ENCODE data around the gene OAS2.

OAS2 gene, protein sequence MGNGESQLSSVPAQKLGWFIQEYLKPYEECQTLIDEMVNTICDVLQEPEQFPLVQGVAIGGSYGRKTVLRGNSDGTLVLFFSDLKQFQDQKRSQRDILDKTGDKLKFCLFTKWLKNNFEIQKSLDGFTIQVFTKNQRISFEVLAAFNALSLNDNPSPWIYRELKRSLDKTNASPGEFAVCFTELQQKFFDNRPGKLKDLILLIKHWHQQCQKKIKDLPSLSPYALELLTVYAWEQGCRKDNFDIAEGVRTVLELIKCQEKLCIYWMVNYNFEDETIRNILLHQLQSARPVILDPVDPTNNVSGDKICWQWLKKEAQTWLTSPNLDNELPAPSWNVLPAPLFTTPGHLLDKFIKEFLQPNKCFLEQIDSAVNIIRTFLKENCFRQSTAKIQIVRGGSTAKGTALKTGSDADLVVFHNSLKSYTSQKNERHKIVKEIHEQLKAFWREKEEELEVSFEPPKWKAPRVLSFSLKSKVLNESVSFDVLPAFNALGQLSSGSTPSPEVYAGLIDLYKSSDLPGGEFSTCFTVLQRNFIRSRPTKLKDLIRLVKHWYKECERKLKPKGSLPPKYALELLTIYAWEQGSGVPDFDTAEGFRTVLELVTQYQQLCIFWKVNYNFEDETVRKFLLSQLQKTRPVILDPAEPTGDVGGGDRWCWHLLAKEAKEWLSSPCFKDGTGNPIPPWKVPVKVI

DNA sequence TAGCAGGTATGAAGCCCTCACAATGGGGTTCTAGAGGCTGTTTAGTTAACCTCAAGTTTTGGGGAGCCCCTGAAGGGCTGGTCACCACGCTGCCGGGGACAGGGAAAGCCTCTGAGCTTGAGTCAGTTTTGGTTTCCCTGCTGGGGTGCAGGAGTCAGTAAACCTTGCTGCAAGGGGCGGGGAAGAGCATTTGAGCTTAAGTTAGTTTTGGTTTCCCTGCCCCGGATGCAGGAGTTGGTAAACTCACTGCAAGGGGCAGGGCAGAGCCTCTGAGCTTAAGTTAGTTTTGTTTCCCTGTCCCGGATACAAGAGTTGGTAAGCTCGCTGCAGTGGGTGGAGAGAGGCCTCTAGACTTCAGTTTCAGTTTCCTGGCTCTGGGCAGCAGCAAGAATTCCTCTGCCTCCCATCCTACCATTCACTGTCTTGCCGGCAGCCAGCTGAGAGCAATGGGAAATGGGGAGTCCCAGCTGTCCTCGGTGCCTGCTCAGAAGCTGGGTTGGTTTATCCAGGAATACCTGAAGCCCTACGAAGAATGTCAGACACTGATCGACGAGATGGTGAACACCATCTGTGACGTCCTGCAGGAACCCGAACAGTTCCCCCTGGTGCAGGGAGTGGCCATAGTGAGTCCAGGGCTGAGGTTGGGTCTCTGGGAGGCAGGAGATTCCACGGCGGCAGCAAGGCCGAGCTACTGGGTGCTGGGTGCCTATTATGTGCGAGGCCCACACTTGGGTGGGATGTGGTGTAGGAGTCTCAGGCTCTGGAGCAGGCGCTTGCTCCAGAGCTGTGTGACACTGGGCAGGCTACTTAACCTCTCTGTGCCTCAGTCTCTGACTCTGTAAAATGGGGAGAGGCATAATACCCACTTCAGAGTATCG is at the start of gene OAS2:
Gene OAS2 (plus strand): TSS at position 357 of the 878 bp plus-strand sequence. CDS start 90 bp downstream, at position 447.
- no peak for DNase-seq

DNA sequence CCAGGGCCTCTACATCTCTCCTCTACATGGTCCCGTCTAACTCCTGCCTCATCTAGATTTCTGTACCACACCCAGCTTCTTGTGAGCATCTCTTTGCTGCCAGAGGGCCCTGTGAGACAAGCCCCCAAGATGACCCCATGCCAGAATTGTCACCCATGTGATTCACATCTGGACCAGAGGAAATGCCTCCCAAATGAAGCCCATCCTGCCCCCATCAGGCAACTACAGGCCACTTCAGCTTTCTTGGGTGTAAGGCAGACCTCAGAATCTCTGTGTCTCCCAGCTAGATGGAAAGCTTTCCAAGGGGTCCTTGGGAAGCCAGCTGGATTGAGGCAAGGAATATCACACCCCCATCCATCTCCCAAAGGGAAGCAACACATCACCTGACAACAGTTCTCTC is 49.3 kb upstream of the OAS2 start:
- DNase-seq: no peak

DNA sequence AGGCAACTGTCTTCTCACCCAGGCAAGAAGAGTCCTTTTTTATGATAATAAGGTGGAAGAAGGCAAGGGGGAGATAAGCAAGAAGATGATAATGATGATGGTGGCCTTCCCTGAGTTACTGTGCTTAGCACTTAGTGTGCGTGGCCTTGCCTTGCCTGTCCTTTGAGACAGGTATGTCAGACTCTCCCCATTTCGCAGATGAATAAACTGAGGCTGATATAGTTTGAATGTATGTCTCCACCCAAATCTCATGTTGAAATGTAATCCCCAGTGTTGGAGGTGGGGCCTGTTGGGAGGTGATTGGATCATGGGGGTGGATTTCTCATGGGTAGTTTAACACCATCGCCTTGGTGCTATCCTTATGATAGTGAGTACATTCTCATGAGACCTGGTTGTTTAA is 48.6 kb upstream of the OAS2 start:
- DNase-seq: no peak

DNA sequence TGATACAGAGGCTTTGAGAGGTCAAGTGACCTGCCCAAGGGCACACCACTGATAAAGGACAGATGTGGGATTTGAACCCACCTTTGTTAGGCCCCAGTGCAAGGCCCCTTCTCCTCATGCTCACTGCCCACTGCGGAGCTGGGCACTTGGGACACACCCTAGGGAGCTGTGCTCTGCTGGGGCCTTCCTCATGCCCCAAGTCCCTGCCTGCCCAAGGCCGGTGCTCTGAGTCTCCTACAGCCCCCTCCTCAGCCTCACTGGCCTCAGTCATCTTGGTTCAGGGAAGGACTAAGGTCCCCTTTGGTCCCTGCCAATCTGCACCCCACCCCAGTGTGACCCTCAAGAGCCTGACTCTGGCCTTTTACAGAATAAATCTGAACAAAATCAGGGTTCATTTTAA is 48.0 kb upstream of the OAS2 start:
- DNase-seq: no peak

DNA sequence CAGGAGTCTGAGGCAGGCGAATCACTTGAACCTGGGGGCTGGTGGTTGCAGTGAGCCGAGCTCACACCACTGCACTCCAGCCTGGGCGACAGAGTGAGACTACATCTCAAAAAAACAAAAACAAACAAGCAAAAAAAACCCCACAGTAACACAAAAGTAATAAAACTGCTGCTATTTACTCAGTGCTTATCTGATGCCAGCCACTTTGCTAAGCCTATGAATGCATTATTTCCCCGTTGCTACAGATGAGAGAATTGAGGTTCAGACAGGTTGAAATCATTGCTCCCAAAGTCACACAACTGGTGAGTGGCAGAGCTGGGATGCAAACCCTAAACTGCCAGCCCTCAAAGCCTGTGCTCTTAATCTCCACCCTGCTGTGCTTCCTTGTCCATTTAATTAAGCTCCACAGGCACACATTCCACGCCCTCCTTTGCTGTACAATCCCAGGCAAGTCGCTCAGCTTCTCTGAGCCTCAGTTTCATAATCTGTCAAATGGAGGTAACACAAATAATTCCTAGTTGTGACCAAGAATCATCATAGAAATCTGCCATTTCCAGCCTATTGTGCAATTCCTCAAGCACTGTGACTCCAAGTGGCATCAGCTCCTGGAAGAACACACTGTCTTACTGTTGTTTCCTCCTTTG is 45.7 kb upstream of the OAS2 start:
- no peak for DNase-seq

DNA sequence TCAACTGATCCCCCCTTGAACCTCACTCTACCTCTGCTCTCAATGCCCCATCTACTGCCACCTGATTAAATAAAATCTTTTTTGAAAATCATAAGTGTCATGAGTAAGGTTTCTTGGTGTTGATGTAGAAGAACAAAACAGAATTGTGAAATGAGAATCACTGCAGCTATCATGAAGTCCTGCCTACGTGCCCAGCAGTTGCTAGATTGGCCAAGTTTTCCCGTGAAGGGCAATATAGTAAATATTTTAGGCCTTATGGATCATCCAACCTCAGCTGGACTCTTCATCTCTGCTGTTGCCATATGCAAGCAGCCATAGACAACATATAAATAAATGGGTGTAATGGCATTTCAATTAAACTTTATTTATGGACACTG is 45.2 kb upstream of the OAS2 start:
- no peak for DNase-seq

DNA sequence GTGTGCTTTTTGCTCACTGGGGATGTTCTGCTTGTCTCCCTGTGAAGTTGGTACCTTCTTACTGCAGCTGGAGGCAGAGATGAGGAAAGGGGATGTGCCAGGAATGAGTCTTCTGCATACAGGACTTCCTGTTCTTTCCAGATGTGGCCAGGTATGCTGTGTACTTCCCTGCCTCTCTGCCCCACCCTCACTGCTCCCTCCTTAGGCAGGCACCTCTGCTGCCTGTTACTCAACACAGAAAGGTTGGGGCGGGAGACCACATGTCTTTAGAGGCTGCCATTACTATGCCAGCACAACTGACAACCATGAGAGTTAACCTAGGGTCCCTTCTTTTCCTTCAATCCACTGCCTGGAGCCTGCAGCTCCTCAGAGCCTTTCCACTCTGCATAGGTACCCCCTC is 42.1 kb upstream of the OAS2 start:
- no peak for DNase-seq

DNA sequence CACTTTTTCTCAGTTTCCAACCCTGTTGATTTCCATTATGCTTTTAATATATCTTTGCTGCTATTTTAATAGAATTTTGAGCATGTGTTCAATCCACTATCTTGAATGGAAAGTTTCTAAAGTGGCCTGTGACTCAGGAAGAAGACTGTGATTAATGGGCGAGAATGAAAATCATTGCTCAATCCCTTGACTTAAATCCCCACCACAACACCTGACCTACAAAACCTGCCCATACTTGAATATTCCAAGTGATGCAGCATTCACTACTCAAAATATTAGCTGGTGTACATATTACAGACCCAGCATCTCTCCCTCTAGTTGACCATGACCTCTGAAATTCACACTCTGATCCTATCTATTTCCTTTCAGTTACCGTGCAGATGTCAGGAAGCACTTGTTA is 41.4 kb upstream of the OAS2 start:
- DNase-seq: no peak

DNA sequence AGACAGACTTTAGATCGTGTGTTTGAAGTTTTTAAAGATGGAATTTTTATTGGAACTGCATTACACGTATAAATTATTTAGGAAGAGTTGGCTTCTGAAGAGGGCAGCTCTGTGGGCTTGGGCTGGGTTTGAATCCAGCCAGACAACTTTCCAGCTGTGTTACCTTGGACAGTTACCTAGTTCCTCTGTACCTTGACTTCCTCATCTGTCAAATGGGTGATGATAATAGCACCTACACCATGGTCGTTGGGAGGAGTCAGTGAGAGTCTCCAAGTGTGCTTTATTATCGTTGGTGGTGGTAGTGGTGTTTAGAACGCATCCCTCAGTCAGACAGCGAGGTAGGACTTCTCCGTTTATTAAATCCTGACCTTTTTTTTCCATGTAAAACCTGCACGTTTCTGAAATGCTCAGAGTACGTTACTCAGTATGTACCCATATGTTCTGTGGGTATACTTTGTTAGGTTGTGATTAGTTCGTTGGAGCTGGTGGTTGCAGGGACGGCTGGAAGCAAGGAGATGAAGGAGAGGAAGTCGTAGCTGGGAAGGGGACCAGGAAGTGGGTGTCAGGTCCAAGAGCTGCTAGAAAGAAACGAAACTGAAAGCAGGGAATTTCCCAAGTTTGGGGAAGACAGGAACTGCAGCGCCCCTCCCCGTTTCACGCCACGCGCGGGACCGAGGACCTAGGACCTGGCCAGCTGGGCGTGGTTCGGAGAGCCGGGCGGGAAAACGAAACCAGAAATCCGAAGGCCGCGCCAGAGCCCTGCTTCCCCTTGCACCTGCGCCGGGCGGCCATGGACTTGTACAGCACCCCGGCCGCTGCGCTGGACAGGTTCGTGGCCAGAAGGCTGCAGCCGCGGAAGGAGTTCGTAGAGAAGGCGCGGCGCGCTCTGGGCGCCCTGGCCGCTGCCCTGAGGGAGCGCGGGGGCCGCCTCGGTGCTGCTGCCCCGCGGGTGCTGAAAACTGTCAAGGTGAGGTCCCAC is 40.3 kb upstream of the OAS2 start, which contains the start of gene OAS3:
Gene OAS3 (plus strand): TSS at position 734 of the 979 bp plus-strand sequence. CDS start 57 bp downstream, at position 791.
- peak; percentile 44 for DNase-seq

DNA sequence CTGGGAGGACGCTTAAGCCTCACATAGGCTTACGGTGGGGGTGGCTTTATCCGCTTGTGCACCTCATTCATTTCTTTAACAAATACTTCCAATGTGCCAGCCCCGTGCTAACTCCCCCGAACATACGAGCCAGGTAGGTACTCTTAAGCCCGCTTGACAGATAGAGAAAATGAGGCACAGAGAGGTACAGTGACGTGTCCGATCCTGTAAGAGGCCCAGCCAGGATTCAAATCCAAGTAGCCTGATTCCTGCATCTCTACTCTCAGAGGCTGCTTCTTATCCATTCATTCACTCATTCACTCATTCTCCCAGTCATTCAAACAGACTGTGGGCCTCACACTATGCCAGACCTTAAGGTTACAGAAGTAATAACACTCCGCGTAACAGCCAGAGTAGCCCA is 39.6 kb upstream of the OAS2 start:
- no peak for DNase-seq

DNA sequence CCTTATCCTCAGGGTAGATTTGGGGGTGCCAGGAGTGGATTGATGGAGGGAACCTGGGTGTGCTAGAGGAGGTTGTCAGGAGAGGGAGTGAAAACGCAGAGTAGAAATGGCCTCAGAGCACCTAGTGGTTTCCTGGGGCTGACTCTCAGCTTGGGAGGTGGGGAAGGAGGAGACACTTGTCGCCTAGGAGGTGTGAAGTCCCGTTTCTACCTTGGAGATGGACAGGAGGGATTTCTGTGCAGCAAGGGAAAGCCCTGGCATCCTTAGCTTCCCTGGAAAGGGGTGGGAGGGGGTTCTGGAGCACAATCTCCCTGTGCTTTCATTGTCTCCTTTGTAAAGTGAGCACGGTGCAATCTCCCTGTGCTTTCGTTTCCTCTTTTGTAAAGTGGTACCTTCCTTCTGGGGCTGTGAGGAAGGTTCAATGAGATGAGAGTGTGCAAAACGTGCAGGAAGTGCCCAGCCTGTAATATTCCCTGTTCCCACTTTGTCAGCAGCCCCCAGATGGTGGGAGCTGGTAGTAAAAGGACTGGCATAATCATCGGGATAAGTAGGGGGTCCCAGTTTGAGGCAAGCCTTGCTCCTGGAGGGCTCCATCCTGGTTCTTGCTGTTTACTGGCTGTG is 38.4 kb upstream of the OAS2 start:
- DNase-seq: no peak

DNA sequence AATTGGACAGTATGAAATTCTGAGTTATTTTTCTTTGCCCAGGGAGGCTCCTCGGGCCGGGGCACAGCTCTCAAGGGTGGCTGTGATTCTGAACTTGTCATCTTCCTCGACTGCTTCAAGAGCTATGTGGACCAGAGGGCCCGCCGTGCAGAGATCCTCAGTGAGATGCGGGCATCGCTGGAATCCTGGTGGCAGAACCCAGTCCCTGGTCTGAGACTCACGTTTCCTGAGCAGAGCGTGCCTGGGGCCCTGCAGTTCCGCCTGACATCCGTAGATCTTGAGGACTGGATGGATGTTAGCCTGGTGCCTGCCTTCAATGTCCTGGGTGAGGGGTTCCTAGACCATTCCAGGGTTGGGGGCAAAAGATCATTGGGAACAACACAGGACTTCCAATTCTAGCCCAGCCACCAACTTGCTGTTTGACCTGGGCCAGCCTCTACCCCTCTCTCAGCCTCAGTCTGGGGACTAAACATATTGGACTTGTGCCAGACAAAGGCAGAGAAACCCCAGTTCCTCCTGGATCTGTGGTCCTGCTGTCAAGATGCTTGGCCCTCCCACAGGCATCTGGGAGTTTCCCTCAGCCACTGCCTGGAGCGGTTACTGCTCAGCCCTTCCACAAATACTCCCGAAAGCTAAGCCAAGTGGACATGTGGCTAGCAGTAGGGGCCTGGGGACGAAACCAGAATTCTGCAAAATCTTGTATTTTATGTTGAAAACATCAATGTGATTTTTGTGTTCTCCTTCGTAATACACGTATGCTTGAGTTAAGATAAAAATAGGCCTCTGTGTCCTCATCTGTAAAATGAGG is 36.6 kb upstream of the OAS2 start:
- DNase-seq: no peak

DNA sequence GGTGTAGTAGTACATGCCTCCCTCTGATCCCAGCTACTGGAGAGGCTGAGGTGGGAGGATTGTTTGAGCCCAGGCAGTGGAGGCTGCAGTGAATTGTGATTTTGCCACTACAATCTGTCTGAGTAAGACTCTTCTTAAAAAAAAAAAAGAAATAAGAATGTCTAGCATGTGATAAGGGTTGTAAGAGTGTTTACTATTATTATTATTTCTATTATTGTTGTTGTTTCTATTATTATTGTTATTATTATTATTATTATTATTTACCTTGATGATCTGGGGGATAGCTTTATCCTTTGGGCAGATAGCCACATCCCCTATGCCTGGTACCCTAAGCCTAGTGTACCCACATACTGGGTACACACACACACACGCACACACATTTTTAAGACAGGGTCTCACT is 35.7 kb upstream of the OAS2 start:
- DNase-seq: no peak

DNA sequence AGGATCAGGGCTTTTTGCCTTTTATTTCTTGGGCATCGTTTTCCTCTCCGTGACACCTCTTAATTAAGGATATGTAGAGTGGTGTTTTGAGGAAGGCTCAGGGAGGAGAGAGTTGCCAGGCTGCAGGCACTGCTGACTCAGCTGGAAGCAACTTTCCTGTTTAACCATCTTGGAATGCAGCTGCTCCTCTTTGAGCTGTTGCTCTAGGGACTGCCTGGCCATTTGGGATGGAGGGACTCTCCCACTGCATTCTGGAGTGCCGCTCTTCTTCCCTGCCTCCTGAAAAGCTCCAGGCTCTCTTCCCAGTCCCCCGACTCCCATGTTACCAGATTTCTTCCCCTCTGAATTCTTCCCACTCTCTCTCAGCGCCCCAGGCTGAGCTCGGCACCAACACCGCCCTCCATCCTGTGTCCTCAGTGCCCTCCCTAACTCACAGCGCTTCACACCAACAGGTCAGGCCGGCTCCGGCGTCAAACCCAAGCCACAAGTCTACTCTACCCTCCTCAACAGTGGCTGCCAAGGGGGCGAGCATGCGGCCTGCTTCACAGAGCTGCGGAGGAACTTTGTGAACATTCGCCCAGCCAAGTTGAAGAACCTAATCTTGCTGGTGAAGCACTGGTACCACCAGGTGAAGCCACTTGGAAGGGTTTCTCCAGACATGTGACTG is 34.2 kb upstream of the OAS2 start:
- DNase-seq: no peak

DNA sequence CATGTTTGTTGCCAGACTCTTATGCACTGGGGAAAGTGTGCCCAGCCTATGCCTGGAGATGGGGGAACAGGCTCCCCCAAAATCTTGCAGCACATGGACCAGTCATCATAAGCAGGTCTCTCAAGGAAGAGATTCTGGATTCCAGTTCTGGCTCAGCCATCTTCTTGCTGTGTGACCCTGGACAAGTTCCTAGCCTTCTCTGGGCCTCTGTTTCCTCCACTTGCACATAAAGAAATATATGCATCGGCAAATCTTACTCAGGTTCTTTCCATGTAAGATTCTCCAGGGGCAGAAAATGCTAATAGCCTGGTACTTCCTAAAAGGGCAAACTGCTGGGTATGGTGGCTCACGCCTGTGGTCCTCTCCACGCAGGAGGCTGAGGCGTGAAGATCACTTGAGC is 32.8 kb upstream of the OAS2 start:
- DNase-seq: no peak

DNA sequence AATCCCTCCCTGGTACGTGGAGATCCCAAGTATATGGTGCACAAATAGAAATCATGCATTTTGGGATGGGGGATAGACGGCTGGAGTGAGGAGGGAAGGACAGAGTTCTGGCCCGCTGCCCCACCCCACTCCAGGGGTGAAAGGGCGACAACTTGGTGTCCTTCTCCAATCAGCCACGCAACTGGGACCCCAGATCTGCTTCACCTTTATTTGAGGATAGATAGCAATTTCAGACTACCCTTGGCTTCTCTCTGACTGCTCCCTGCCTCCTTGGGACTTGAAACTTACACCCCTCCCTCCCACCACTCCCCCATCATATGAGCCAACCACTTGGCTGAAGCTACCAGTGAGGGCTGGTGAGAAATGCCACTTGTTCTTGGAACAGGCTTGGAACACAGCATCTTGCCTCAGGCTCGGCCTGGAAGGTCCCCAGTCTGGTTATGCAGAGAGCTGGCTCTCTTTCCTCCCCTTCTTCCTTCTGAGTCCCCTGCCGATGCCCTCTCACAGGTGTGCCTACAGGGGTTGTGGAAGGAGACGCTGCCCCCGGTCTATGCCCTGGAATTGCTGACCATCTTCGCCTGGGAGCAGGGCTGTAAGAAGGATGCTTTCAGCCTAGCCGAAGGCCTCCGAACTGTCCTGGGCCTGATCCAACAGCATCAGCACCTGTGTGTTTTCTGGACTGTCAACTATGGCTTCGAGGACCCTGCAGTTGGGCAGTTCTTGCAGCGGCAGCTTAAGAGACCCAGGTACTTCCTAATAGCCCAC is 31.9 kb upstream of the OAS2 start:
- no peak for DNase-seq

DNA sequence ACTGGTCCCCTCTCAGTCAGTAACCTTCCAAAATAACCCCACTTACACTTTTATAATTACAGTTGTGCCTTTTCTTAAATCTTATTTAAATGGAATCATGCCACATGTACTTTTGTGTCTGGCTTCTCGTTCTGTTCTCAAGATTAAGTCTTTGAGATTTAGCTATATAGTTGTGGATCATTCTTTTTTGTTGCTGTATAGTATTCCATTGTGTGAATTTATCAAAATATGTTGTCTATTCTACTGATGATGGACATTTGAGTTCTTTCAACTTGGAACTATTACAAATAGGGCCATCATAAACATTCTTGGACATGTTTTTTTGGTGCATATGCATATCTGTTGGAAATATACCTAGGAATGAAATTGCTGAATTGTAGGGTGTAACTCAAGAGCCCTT is 31.0 kb upstream of the OAS2 start:
- no peak for DNase-seq

DNA sequence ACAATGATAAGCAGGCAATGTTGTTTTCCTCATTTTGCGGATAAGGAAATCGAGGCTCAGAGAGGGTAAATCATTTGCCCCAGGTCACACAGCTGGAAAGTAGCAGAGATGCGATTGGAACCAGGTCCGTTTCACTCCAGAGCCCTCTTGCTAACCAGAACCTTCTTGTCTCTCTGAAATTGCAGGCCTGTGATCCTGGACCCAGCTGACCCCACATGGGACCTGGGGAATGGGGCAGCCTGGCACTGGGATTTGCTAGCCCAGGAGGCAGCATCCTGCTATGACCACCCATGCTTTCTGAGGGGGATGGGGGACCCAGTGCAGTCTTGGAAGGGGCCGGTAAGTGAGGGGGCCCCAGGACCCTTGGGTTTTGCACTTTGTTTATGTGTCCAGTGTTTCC is 30.6 kb upstream of the OAS2 start:
- DNase-seq: no peak

DNA sequence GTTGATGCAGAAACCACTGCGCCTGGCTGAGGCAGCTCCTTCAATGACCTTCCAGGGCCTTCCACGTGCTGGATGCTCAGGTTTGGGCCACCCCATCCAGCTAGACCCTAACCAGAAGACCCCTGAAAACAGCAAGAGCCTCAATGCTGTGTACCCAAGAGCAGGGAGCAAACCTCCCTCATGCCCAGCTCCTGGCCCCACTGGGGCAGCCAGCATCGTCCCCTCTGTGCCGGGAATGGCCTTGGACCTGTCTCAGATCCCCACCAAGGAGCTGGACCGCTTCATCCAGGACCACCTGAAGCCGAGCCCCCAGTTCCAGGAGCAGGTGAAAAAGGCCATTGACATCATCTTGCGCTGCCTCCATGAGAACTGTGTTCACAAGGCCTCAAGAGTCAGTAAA is 29.5 kb upstream of the OAS2 start:
- DNase-seq: no peak

Measured in DMS79 (cell line).